AG10803 (cell line): ENCODE data around the gene KLC4.

Source experiments
- DNase-seq: peaks from one replicate; pipeline ENCODE4 v3.0.0; 2010; ENCODE audit warnings: low read depth
- H3K4me3 ChIP-seq: 2 replicates; pipeline ENCODE4 v1.5.1; 2011; ENCODE audit warnings: mild to moderate bottlenecking, low read length, control low read depth
- TF ChIP-seq, protein P1 (sequence below): conservative IDR thresholded peaks from 2 replicates; pipeline ENCODE4 v1.5.1; 2011; ENCODE audit warnings: mild to moderate bottlenecking, low read length, control low read depth, inconsistent platforms

The KLC4 gene

GRCh38 chr6:43095939-43096338, 36.5 kb downstream of the KLC4 start:
- TF ChIP-seq, protein P1, sequence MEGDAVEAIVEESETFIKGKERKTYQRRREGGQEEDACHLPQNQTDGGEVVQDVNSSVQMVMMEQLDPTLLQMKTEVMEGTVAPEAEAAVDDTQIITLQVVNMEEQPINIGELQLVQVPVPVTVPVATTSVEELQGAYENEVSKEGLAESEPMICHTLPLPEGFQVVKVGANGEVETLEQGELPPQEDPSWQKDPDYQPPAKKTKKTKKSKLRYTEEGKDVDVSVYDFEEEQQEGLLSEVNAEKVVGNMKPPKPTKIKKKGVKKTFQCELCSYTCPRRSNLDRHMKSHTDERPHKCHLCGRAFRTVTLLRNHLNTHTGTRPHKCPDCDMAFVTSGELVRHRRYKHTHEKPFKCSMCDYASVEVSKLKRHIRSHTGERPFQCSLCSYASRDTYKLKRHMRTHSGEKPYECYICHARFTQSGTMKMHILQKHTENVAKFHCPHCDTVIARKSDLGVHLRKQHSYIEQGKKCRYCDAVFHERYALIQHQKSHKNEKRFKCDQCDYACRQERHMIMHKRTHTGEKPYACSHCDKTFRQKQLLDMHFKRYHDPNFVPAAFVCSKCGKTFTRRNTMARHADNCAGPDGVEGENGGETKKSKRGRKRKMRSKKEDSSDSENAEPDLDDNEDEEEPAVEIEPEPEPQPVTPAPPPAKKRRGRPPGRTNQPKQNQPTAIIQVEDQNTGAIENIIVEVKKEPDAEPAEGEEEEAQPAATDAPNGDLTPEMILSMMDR, result no peak
- H3K4me3 ChIP-seq, result peak overlapping the region; percentile 28
- DNase-seq, result no peak

DNA sequence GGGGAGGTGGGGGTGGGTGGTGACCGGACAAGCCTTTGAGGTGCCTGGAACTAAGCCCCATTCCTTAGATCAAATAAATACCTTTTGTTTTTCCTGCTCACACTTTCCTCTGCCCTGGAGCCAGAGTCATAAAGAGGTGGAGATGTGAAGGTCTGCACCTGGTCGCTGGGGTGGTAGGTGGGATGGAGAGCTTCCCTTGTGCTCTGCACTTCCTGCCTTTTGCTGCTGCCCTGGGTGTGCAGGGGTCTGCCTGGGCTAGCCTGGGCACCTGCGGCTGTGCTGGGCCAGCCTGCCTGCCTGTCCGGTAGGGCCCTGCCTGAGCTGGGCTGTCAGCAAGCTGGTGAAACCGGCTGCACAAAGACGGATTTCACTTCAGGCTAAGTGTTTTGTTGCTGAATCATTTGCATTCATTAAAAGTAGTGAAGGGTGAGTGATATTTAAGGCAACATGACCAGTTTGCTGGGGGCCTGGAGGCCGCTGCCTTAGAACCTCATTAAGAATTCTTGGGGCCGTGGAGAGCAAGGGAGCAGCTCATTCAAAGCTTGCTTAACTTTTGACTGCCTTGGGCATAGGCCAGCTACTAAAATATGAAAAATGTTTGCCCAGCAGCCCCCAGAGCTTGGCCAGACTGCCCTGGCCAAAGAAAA, 37.1 kb downstream of the KLC4 start:
- peak overlapping the region; percentile 36 for H3K4me3 ChIP-seq
- peak; percentile 96 for DNase-seq
- TF ChIP-seq, protein P1, result no peak

DNA sequence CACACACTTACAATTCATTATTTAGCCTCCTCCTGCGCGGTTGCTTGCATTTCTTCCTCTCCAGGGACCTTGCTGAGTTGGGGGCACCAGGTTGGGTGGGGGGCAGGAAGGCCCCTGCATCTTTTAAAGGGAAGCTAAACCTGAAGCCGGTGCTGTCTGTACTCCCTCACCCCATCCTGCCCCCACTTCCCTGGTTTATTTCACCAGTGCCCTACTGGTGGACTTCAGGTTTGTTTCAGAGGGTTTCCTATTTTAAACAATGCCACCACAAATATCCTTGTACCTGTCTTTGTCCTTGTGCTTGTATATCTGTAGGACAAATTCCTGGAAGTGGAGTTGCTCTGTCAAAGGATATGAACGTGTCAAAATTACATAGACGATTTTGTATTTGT, 37.7 kb downstream of the KLC4 start:
- no peak for DNase-seq
- TF ChIP-seq, protein P1, result peak; percentile 20
- peak overlapping the region; percentile 36 for H3K4me3 ChIP-seq

DNA sequence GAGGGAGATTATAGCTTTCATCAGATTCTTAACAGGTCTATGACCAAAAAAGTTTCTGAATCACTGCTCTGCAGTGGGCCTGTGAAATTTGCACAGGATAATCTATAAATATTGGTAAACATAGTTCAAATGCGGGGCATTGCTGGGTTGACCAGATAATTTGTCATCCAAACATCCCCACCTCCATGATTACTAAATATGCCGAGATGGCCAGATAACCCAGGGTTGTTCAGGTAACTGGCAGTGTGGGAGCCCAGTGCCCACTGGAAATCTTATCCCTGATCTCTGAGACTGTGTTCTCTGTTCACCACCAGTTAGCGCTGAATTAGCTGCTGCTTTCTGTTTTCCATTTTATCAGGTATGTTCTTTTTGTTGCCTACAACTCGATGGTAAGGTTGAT, 38.1 kb downstream of the KLC4 start:
- TF ChIP-seq, protein P1, result no peak
- DNase-seq, result no peak

DNA sequence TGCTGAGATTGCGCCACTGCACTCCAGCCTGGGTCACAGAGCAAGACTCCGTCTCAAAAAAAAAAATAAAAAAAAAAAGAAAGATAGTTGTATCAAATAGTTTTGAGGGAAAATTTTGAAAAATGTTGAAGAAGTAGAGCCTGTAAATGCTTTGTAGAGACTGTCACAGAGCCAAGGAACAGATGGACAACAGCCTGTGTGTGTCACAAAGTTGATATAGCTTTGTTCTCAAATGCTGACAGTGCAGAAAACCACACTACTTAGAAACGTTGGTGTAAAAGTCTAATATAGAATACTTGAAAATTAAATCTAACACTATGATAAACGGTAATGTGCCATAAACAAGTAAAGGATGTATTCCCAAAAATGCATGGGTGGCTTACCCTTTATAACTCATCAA, 42.1 kb downstream of the KLC4 start:
- peak; percentile 58 for DNase-seq
- TF ChIP-seq, protein P1, result no peak
- no peak overlapping the region for H3K4me3 ChIP-seq

More for the DNA sequence above, 38.1 kb downstream of the KLC4 start:
- no peak overlapping the region for H3K4me3 ChIP-seq

- H3K4me3 ChIP-seq, result no peak overlapping the region
- DNase-seq, result no peak
- TF ChIP-seq, protein P1, result no peak
Measured at GRCh38 chr6:43103253-43103876, 43.9 kb downstream of the KLC4 start.
